DOHH2 (cell line): ENCODE results near the gene TRIM46.
"Not testable (repeated sequence)": the region's sequence is repeated elsewhere in the genome, so short reads cannot be mapped to it uniquely, and the experiment has no call there.

Experiments used
- H3F3A ChIP-seq: fragments of 200-600 bp; sonication (generic), shearing (Covaris generic); 2 replicates; pipeline ENCODE4 v1.6.0; 2016; ENCODE audit warnings: antibody characterized with exemption, mild to moderate bottlenecking; ENCODE audit not compliant: control insufficient read depth, insufficient read depth
- H3K27ac ChIP-seq: fragments of 200-600 bp; sonication (generic); 2 replicates; pipeline ENCODE4 v1.5.1; 2014; ENCODE audit warnings: low read depth, mild to moderate bottlenecking, low read length, moderate library complexity
- H3K27me3 ChIP-seq: fragments of 200-600 bp; sonication (generic); 2 replicates; pipeline ENCODE4 v1.6.1; 2014; ENCODE audit warnings: mild to moderate bottlenecking, low read length, mixed read lengths; ENCODE audit not compliant: control insufficient read depth
- H3K36me3 ChIP-seq: fragments of 200-600 bp; sonication (generic); 2 replicates; pipeline ENCODE4 v1.6.1; 2014; ENCODE audit warnings: mild to moderate bottlenecking, low read length, moderate library complexity, mixed read lengths; ENCODE audit not compliant: control insufficient read depth
- H3K4me1 ChIP-seq: fragments of 200-600 bp; sonication (generic); 2 replicates; pipeline ENCODE4 v1.6.1; 2014; ENCODE audit warnings: mild to moderate bottlenecking, low read length, mixed read lengths; ENCODE audit not compliant: control insufficient read depth
- H3K4me2 ChIP-seq: fragments of 200-600 bp; sonication (generic); 2 replicates; pipeline ENCODE4 v1.6.0; 2014; ENCODE audit warnings: mild to moderate bottlenecking, low read length, moderate library complexity
- H3K4me3 ChIP-seq: fragments of 200-600 bp; sonication (generic); 2 replicates; pipeline ENCODE4 v1.5.1; 2014; ENCODE audit warnings: mild to moderate bottlenecking, low read length, mixed read lengths
- H3K79me2 ChIP-seq: fragments of 200-600 bp; sonication (generic); 2 replicates; pipeline ENCODE4 v1.6.1; 2014; ENCODE audit warnings: mild to moderate bottlenecking, low read length, mixed read lengths; ENCODE audit not compliant: control insufficient read depth
- H3K9me2 ChIP-seq: fragments of 200-600 bp; sonication (generic); replicated peaks from 2 replicates; pipeline ENCODE4 v1.6.1; 2014; ENCODE audit warnings: mild to moderate bottlenecking, low read length, mixed read lengths; ENCODE audit not compliant: control insufficient read depth
- H3K9me3 ChIP-seq: fragments of 200-600 bp; sonication (generic); 2 replicates; pipeline ENCODE4 v1.6.1; 2014; ENCODE audit warnings: antibody characterized with exemption, low read length, mixed read lengths; ENCODE audit not compliant: control insufficient read depth, insufficient read depth
- H4K20me1 ChIP-seq: fragments of 200-600 bp; sonication (generic); 2 replicates; pipeline ENCODE4 v1.6.0; 2014; ENCODE audit warnings: low read depth, mild to moderate bottlenecking, antibody characterized with exemption, low read length, moderate library complexity; ENCODE audit not compliant: control insufficient read depth, insufficient read depth
- EZH2phosphoT487 ChIP-seq: fragments of 200-600 bp; sonication (generic); IDR thresholded peaks from 2 replicates; pipeline ENCODE4 v1.6.1; 2017; ENCODE audit warnings: borderline replicate concordance, mild to moderate bottlenecking, antibody characterized with exemption, low read length, moderate library complexity, mixed read lengths
- TF ChIP-seq, protein P1 (sequence below): fragments of 200-600 bp; sonication (generic); IDR thresholded peaks from one replicate; pipeline ENCODE4 v1.5.1; 2014; ENCODE audit warnings: antibody characterized with exemption, mild to moderate bottlenecking, low read depth, low read length; ENCODE audit not compliant: poor library complexity, severe bottlenecking

The TRIM46 gene

GRCh38 chr1:155228096-155228427 lies 54.4 kb downstream of the TRIM46 start:
- Histone ChIP-seq H3K9me3 (no peaks in the 10 kb centered on the region), H3K4me3 (peak overlapping the region; percentile 98), H4K20me1 (no peaks in the 10 kb centered on the region), H3K4me2 (peak overlapping the region; percentile 95), H3K27ac (peak overlapping the region; percentile 71), H3F3A (peaks cover 44% of the 10 kb centered on the region), H3K36me3 (peaks cover 22% of the 10 kb centered on the region), H3K9me2 (no peaks in the 10 kb centered on the region), H3K4me1 (peaks cover 46% of the 10 kb centered on the region), H3K27me3 (no peaks in the 10 kb centered on the region), H3K79me2 (peaks cover 29% of the 10 kb centered on the region)
- TF ChIP-seq, protein P1, sequence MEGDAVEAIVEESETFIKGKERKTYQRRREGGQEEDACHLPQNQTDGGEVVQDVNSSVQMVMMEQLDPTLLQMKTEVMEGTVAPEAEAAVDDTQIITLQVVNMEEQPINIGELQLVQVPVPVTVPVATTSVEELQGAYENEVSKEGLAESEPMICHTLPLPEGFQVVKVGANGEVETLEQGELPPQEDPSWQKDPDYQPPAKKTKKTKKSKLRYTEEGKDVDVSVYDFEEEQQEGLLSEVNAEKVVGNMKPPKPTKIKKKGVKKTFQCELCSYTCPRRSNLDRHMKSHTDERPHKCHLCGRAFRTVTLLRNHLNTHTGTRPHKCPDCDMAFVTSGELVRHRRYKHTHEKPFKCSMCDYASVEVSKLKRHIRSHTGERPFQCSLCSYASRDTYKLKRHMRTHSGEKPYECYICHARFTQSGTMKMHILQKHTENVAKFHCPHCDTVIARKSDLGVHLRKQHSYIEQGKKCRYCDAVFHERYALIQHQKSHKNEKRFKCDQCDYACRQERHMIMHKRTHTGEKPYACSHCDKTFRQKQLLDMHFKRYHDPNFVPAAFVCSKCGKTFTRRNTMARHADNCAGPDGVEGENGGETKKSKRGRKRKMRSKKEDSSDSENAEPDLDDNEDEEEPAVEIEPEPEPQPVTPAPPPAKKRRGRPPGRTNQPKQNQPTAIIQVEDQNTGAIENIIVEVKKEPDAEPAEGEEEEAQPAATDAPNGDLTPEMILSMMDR: peak; percentile 25
- no peak for TF ChIP-seq EZH2phosphoT487

- H3K9me3 ChIP-seq, H3K9me2 ChIP-seq, H3K27me3 ChIP-seq, H4K20me1 ChIP-seq, H3K4me2 ChIP-seq, H3K27ac ChIP-seq, H3K4me3 ChIP-seq: not testable (repeated sequence)
- peaks cover 11% of the 10 kb centered on the region for H3K36me3 ChIP-seq
- peaks cover 12% of the 10 kb centered on the region for H3F3A ChIP-seq
- H3K79me2 ChIP-seq: peaks cover 15% of the 10 kb centered on the region
- peaks cover 14% of the 10 kb centered on the region for H3K4me1 ChIP-seq
Measured at GRCh38 chr1:155231302-155231701, 57.7 kb downstream of the TRIM46 start.

DNA sequence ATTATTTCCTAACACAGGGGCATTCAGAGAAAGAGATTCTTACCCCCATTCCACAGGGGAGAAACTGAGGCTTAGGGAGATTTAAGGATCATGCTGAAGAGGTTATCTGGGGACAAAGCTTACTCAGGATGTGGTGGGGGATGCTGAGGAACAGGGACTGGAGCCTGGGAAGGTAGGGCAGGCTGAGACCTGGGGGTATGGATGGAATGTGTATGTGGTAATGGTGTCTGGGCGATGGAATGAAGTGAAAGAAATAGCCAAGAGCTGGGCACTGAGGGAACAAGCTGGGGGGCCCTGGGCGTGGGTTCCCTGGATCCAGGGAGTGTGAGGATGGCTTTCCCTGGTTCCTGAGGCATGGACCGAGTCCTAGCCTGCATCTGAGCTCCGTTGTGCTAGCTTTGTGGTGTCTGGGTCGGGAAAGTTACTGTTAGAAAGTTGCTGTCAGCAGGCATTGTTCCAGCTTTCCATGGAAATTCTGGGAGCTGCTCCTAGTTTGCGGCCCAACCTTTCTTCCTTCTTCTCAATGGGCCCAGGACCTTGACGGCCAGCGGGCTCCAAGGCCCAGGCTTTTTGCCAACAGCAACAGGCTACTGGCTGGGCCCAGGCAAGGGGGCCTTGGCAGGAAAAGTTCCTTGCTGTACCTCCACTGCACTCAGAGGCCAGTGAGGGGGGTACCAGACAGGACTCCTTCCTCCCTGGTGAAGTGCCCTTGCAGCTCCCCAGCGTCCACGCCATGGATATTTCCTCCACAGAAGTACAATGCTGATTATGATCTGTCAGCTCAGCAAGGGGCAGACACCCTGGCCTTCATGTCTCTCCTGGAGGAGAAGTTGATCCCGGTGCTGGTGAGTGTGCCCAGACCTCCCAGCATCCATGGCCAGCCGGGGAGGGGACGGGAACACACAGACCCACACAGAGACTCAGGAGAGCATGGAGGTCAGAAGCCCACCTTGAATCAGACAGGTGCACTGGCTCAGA lies 58.6 kb downstream of the TRIM46 start:
- not testable (repeated sequence) for H3K4me2 ChIP-seq, H3K9me2 ChIP-seq, H3K9me3 ChIP-seq, H3K79me2 ChIP-seq, H3K27ac ChIP-seq, H3K27me3 ChIP-seq, H3F3A ChIP-seq, H3K4me3 ChIP-seq, H3K36me3 ChIP-seq, H4K20me1 ChIP-seq
- peaks cover 12% of the 10 kb centered on the region for H3K4me1 ChIP-seq

DNA sequence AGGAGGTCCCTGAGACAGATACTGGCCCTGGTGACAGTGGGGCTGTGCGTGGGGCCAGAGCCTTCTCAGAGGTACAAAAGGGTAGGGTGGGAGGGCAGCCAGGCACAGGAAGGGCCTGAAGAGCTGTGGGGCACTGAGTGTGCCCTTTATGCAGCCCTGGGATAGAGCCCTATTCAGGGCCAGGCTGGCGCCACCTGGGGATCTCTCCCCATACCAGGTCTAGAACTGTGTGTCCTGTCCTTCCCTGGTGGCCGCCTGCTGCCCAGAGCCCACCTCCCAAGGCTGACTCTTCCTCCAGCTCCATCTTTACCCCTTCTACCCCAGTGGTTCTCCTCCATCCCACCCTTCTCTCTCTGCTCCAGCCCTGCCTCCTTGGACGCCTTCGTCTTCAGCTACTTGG lies 59.9 kb downstream of the TRIM46 start:
- H3K9me3 ChIP-seq, H3K4me2 ChIP-seq, H3K4me3 ChIP-seq, H3K27ac ChIP-seq, H3K27me3 ChIP-seq, H3F3A ChIP-seq, H4K20me1 ChIP-seq, H3K9me2 ChIP-seq, H3K4me1 ChIP-seq, H3K79me2 ChIP-seq, H3K36me3 ChIP-seq: not testable (repeated sequence)
